Subcutaneous abdominal adipose tissue (tissue), 5 donors: ENCODE measurements around the gene HLA-DOB.

ENCODE experiments used
- H3K27ac ChIP-seq: one replicate; pipeline ENCODE4 v1.7.0; 2013; ENCODE audit warnings: low read depth, mild to moderate bottlenecking, inconsistent platforms, low read length, moderate library complexity
- H3K27me3 ChIP-seq, 5 donors: one replicate each; pipeline ENCODE4 v1.7.0; 2013; ENCODE audit warnings: low read length in 5 of 5, inconsistent platforms in 1 of 5; ENCODE audit not compliant: control insufficient read depth in 5 of 5, insufficient read depth in 4 of 5
- H3K36me3 ChIP-seq, 5 donors: one replicate each; pipeline ENCODE4 v1.7.0; 2013; ENCODE audit warnings: low read length in 5 of 5; ENCODE audit not compliant: control insufficient read depth in 5 of 5, insufficient read depth in 5 of 5
- H3K4me1 ChIP-seq, 5 donors: one replicate each; pipeline ENCODE4 v1.7.0; 2013; ENCODE audit warnings: low read length in 5 of 5, mild to moderate bottlenecking in 3 of 5, moderate library complexity in 1 of 5; ENCODE audit not compliant: control insufficient read depth in 5 of 5, insufficient read depth in 5 of 5
- H3K4me3 ChIP-seq, 5 donors: one replicate each; pipeline ENCODE4 v1.7.0; 2013; ENCODE audit warnings: low read length in 5 of 5, low read depth in 1 of 5
- H3K9ac ChIP-seq, 5 donors: one replicate each; pipeline ENCODE4 v1.7.0; 2013; ENCODE audit warnings: low read length in 5 of 5, mild to moderate bottlenecking in 4 of 5, moderate library complexity in 3 of 5
- H3K9me3 ChIP-seq, 5 donors: one replicate each; pipeline ENCODE4 v1.7.0; 2013; ENCODE audit warnings: low read length in 5 of 5; ENCODE audit not compliant: control insufficient read depth in 5 of 5
- donor health status: healthy.
- donor health status: healthy.
- donor health status: healthy.
- donor health status: healthy.
- donor health status: healthy.

Gene HLA-DOB

DNA sequence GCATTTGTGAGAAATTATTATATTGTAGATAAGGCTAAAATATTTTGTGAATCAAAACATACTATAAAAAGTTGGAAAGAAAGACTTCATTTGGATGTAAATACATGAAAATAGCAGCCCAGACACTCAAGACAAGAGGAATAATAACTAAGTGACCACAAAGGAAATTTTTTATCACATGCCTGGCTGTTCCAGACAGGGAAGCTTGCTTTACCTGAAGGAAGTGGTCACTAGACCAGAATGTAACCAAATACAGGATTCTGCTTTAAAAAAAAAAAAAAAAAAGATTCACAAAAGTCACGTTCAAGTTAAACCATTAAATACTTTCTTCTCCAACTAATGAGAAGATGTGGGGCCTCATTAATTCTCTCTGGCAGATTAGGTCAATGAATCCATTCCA lies 44.1 kb downstream of the HLA-DOB start:
- Histone ChIP-seq H3K27me3 (peaks cover 0 to 8% (median 2%) of the 10 kb centered on the region in 5 donors), H3K9me3 (no peaks in the 10 kb centered on the region), H3K9ac (no peak overlapping the region), H3K27ac (no peak overlapping the region), H3K4me3 (no peak overlapping the region), H3K36me3 (no peaks in the 10 kb centered on the region), H3K4me1 (no peaks in the 10 kb centered on the region)

DNA sequence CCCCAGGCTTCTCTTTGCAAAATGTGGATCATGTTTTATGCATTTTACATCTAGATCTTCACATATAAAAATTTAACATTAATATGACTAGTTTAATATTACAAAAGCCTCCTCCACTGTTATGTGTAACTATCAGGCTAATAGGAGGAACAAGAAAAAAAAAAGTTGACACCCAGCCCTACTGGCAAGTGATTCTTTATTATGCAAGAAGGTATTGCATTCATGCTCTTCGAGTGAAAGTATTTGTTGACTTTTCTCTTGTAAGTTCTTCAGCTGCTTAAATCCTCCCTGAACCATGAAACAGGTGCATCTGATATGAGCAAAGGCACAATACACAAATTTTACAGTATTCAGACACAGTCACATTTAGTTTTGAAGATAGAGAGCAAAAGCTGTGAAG lies 52.8 kb downstream of the HLA-DOB start:
- Histone ChIP-seq H3K4me3 (no peak overlapping the region), H3K36me3 (no peaks in the 10 kb centered on the region), H3K9me3 (no peaks in the 10 kb centered on the region), H3K9ac (no peak overlapping the region), H3K27ac (no peak overlapping the region), H3K4me1 (peaks cover 0 to 2% (median 0%) of the 10 kb centered on the region in 5 donors), H3K27me3 (peaks cover 7 to 25% (median 11%) of the 10 kb centered on the region in 5 donors)

DNA sequence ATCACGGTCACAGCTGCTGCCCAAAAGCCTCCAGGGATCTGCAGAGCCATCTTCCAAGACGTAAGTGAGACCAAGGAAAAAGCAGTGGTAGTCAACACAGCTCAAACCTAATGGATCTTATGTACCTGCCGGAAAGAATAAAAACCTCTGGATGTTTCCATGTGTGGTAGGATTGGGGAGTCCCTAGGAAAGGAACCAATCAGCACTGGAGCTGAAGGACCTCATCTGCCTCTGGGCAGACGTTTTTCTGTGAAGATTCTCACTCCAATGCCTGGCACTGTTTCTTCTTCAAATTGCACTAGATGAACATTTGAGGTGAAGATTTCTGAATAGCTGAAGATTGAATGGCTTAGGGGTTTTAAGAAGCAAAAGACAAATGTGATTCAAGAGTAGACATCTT lies 53.4 kb downstream of the HLA-DOB start, which contains the start of gene HLA-DQB2:
TSS of gene HLA-DQB2 (minus strand) at position 112 of the 400 bp plus-strand sequence. CDS start at position 50, 62 bp downstream.
- H3K4me3 ChIP-seq: no peak within 1 kb of the TSS
- no peaks in the 10 kb centered on the region for H3K36me3 ChIP-seq
- no peak within 1 kb of the TSS for H3K27ac ChIP-seq
- H3K9ac ChIP-seq: no peak within 1 kb of the TSS
- peaks cover 0 to 2% (median 0%) of the 10 kb centered on the region in 5 donors for H3K4me1 ChIP-seq
- no peaks in the 10 kb centered on the region for H3K9me3 ChIP-seq
- peaks cover 7 to 25% (median 11%) of the 10 kb centered on the region in 5 donors for H3K27me3 ChIP-seq
